Vagina (tissue), 2 donors: Measurements from ENCODE around the gene SLC4A11. TPM values are rescaled to one million over a fixed set of nuclear protein-coding genes. Genes with fewer than 3 reads are reported as not detected.

Source experiments
- DNase-seq, 2 donors: peaks; one replicate each; pipeline ENCODE4 v3.0.0-alpha.2; 2017; ENCODE audit errors: extremely low spot score in 2 of 2
- H3K27ac ChIP-seq: fragments of 200-600 bp; sonication (generic); one replicate; pipeline ENCODE4 v1.5.1; 2019
- H3K27me3 ChIP-seq: fragments of 200-600 bp; sonication (generic); one replicate; pipeline ENCODE4 v1.5.1; 2019
- H3K36me3 ChIP-seq, 2 donors: fragments of 200-600 bp; sonication (generic); one replicate each; pipeline ENCODE4 v1.5.1; 2017 to 2019
- H3K4me1 ChIP-seq: fragments of 200-600 bp; sonication (generic); one replicate; pipeline ENCODE4 v1.5.1; 2019
- H3K4me3 ChIP-seq, 2 donors: fragments of 200-600 bp; sonication (generic); 1 replicate in 1 of 2; 2 replicates in 1 of 2; pipeline ENCODE4 v1.5.1; 2016 to 2019
- H3K9me3 ChIP-seq: fragments of 200-600 bp; sonication (generic); one replicate; pipeline ENCODE4 v1.5.1; 2019
- CTCF ChIP-seq, 3 experiments: fragments of 450-650 bp in 2 of 3; fragments of 200-600 bp in 1 of 3; sonication (generic) in 1 of 3; IDR thresholded peaks; one replicate each; pipeline ENCODE4 v1.5.1; 2017 to 2019; ENCODE audit warnings: antibody characterized with exemption in 3 of 3, mild to moderate bottlenecking in 2 of 3, moderate library complexity in 2 of 3
- POLR2A ChIP-seq, 2 donors: fragments of 450-650 bp; IDR thresholded peaks; one replicate each; pipeline ENCODE4 v1.6.1; 2017; ENCODE audit warnings: antibody characterized with exemption in 2 of 2, mild to moderate bottlenecking in 2 of 2, moderate library complexity in 2 of 2
- POLR2AphosphoS5 ChIP-seq, 2 donors: sonication (generic); formaldehyde crosslinking; IDR thresholded peaks; one replicate each; pipeline ENCODE4 v1.9.0; 2017; ENCODE audit warnings: antibody characterized with exemption in 2 of 2, mild to moderate bottlenecking in 2 of 2, low read depth in 1 of 2; ENCODE audit not compliant: insufficient read depth in 1 of 2
- intact Hi-C: fragments of 100-400 bp; cut with DNase I; formaldehyde crosslinking; loops from one replicate; pipeline ENCODE4 v1.15.1; 2023
- total RNA-seq: library from RNA; depleted of rRNA; stranded (reverse); fragments of >200 nt; gene quantifications from one replicate; pipeline ENCODE4 v1.2.3, GENCODE V29; 2016

SLC4A11 gene
- total RNA-seq, 1 donor from 2014 or later, result 4.9 TPM

GRCh38 chr20:3245711-3246110, 6.7 kb upstream of the SLC4A11 start:
- Histone ChIP-seq H3K4me3 (no peak overlapping the region), H3K36me3 (no peaks in the 10 kb centered on the region), H3K4me1 (peaks cover 14% of the 10 kb centered on the region), H3K27ac (no peak overlapping the region), H3K27me3 (no peaks in the 10 kb centered on the region), H3K9me3 (no peaks in the 10 kb centered on the region)
- intact Hi-C loops, result no loop called here
- TF ChIP-seq POLR2AphosphoS5 (IDR thresholded peaks at IDR 0.05; ENCODE audit: insufficient read depth in 1 of 2, low read depth in 1 of 2), result no peak
- no peak for TF ChIP-seq POLR2A (IDR thresholded peaks at IDR 0.05)
- TF ChIP-seq CTCF (IDR thresholded peaks at IDR 0.05), result no peak
- no peak for DNase-seq

GRCh38 chr20:3245156-3245555, 6.2 kb upstream of the SLC4A11 start:
- peaks cover 18% of the 10 kb centered on the region for H3K4me1 ChIP-seq
- H3K27me3 ChIP-seq, result no peaks in the 10 kb centered on the region
- no peaks in the 10 kb centered on the region for H3K9me3 ChIP-seq
- TF ChIP-seq POLR2AphosphoS5 (IDR thresholded peaks at IDR 0.05; ENCODE audit: insufficient read depth in 1 of 2, low read depth in 1 of 2), result no peak
- no peak for TF ChIP-seq CTCF (IDR thresholded peaks at IDR 0.05)
- no peak for TF ChIP-seq POLR2A (IDR thresholded peaks at IDR 0.05)
- intact Hi-C loops, result no loop called here
- H3K36me3 ChIP-seq, result no peaks in the 10 kb centered on the region
- H3K27ac ChIP-seq, result no peak overlapping the region
- DNase-seq, result no peak
- no peak overlapping the region for H3K4me3 ChIP-seq

GRCh38 chr20:3244613-3245012, 5.6 kb upstream of the SLC4A11 start:
- H3K27me3 ChIP-seq, result no peaks in the 10 kb centered on the region
- H3K36me3 ChIP-seq, result no peaks in the 10 kb centered on the region
- no peaks in the 10 kb centered on the region for H3K9me3 ChIP-seq
- no peak for TF ChIP-seq POLR2A (IDR thresholded peaks at IDR 0.05)
- TF ChIP-seq POLR2AphosphoS5 (IDR thresholded peaks at IDR 0.05; ENCODE audit: insufficient read depth in 1 of 2, low read depth in 1 of 2), result no peak
- TF ChIP-seq CTCF (IDR thresholded peaks at IDR 0.05), result no peak
- H3K4me1 ChIP-seq, result peaks cover 23% of the 10 kb centered on the region
- no peak for DNase-seq
- no peak overlapping the region for H3K27ac ChIP-seq
- intact Hi-C loops, result no loop called here
- no peak overlapping the region for H3K4me3 ChIP-seq

GRCh38 chr20:3243718-3244358, 4.8 kb upstream of the SLC4A11 start:
- no peak for DNase-seq
- no peak for TF ChIP-seq POLR2AphosphoS5 (IDR thresholded peaks at IDR 0.05; ENCODE audit: insufficient read depth in 1 of 2, low read depth in 1 of 2)
- no peak for TF ChIP-seq POLR2A (IDR thresholded peaks at IDR 0.05)
- Histone ChIP-seq H3K36me3 (no peaks in the 10 kb centered on the region), H3K9me3 (no peaks in the 10 kb centered on the region), H3K27ac (no peak overlapping the region), H3K4me1 (peaks cover 21% of the 10 kb centered on the region), H3K4me3 (no peak overlapping the region), H3K27me3 (no peaks in the 10 kb centered on the region)
- intact Hi-C loops, result no loop called here

- Histone ChIP-seq H3K4me3 (no peak overlapping the region), H3K9me3 (no peaks in the 10 kb centered on the region), H3K27ac (no peak overlapping the region), H3K27me3 (peaks cover 6% of the 10 kb centered on the region), H3K4me1 (peaks cover 24% of the 10 kb centered on the region), H3K36me3 (no peaks in the 10 kb centered on the region)
- TF ChIP-seq CTCF (IDR thresholded peaks at IDR 0.05), result no peak
- no peak for TF ChIP-seq POLR2A (IDR thresholded peaks at IDR 0.05)
- no peak for TF ChIP-seq POLR2AphosphoS5 (IDR thresholded peaks at IDR 0.05; ENCODE audit: insufficient read depth in 1 of 2, low read depth in 1 of 2)
- intact Hi-C loops, result no loop called here
- DNase-seq, result no peak
Measured at GRCh38 chr20:3242172-3242692, 3.2 kb upstream of the SLC4A11 start.
